PC-3 (cell line): Measurements from ENCODE around the gene CDC34.

Experiments used
- CTCF ChIP-seq: fragments of 300-600 bp; sonication (generic); conservative IDR thresholded peaks from 2 replicates; pipeline ENCODE4 v1.5.1; 2017; ENCODE audit warnings: antibody characterized with exemption, low read depth, mild to moderate bottlenecking, low read length
- EZH2phosphoT487 ChIP-seq: fragments of 300-600 bp; sonication (generic); IDR thresholded peaks from 2 replicates; pipeline ENCODE4 v1.6.1; 2018; ENCODE audit warnings: mild to moderate bottlenecking, antibody characterized with exemption, low read length, borderline replicate concordance

- TF ChIP-seq EZH2phosphoT487: no peak
- no peak for TF ChIP-seq CTCF
These were observed 33.1 kb upstream of the CDC34 start for GRCh38 chr19:498511-498891.
